ENCODE data around the gene DEPDC1B.
"Not testable (repeated sequence)": the region's sequence is repeated elsewhere in the genome, so short reads cannot be mapped to it uniquely, and the experiment has no call there.

DEPDC1B gene

GRCh38 chr5:60636644-60637043, 63.3 kb downstream of the DEPDC1B start:
- no peak overlapping the region for H3K4me3 Mint-ChIP-seq
- H3K4me1 Mint-ChIP-seq: no peaks in the 10 kb centered on the region
- peaks cover 0 to 8% of the 10 kb centered on the region in 2 donors for H3K9me3 Mint-ChIP-seq
- DNase-seq (no peak), ATAC-seq (no peak)
- no peak overlapping the region for H3K27ac Mint-ChIP-seq
- H3K27me3 Mint-ChIP-seq: no peaks in the 10 kb centered on the region

DNA sequence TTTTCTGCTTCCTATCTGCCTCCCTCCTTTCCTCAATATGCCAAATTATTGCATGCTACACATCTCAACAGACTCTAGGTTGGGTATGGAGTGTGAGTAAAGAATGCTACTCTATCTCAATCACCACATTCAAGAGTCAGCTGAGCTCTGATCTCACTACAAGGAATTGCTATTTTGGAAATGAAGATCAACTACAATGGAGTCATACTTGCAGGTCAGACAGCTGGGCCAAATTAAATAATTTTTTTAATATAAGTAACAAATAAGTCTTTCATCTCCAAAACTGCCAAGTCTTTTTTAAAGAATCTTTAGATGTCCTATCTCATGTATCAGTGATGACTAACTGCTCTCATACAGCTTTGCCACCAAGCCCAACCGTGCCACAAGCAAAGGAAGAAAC, 64.0 kb downstream of the DEPDC1B start:
- no peak for ATAC-seq
- DNase-seq: no peak
- Mint-ChIP-seq H3K27me3 (no peaks in the 10 kb centered on the region), H3K9me3 (peaks cover 0 to 8% of the 10 kb centered on the region in 2 donors), H3K4me1 (no peaks in the 10 kb centered on the region), H3K4me3 (no peak overlapping the region), H3K27ac (no peak overlapping the region)

GRCh38 chr5:60634051-60634450, 65.9 kb downstream of the DEPDC1B start:
- Mint-ChIP-seq H3K27me3 (no peaks in the 10 kb centered on the region), H3K4me3 (no peak overlapping the region), H3K9me3 (peaks cover 0 to 8% of the 10 kb centered on the region in 2 donors), H3K4me1 (no peaks in the 10 kb centered on the region), H3K27ac (no peak overlapping the region)
- DNase-seq: no peak
- no peak for ATAC-seq

DNA sequence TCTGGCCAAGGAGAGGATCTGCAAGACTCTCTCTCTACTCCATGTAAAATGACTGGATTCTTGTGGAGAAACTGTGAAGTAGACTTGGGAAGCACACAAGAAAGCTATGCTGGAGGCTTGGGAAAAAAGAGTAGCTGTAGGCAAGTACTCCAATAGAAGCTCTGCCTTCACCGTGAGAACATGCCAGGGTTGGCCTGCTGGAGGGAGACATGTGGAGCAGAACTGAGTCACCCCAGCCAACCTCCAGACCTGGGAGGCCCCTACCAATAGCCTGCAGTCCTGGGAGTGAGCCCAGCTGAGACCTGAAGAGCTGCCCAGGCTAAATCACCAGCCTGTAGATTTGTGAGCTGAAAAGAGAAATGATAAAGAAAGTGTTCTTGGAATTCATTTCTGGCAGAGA, 66.6 kb downstream of the DEPDC1B start:
- DNase-seq: no peak
- no peak for ATAC-seq
- no peaks in the 10 kb centered on the region for H3K4me1 Mint-ChIP-seq
- H3K27me3 Mint-ChIP-seq: no peaks in the 10 kb centered on the region
- H3K4me3 Mint-ChIP-seq: no peak overlapping the region
- H3K27ac Mint-ChIP-seq: no peak overlapping the region
- peaks cover 0 to 8% of the 10 kb centered on the region in 2 donors for H3K9me3 Mint-ChIP-seq

GRCh38 chr5:60632153-60632552, 67.8 kb downstream of the DEPDC1B start:
- ATAC-seq (no peak), DNase-seq (no peak)
- Mint-ChIP-seq H3K27ac (no peak overlapping the region), H3K4me3 (no peak overlapping the region), H3K4me1 (no peaks in the 10 kb centered on the region), H3K9me3 (peaks cover 0 to 2% of the 10 kb centered on the region in 2 donors), H3K27me3 (no peaks in the 10 kb centered on the region)

- ATAC-seq (no peak), DNase-seq (no peak)
- Mint-ChIP-seq H3K27ac (no peak overlapping the region), H3K9me3 (peaks cover 0 to 5% of the 10 kb centered on the region in 2 donors), H3K4me1 (no peaks in the 10 kb centered on the region), H3K27me3 (no peaks in the 10 kb centered on the region), H3K4me3 (no peak overlapping the region)
These were observed 69.1 kb downstream of the DEPDC1B start for GRCh38 chr5:60630836-60631235.

DNA sequence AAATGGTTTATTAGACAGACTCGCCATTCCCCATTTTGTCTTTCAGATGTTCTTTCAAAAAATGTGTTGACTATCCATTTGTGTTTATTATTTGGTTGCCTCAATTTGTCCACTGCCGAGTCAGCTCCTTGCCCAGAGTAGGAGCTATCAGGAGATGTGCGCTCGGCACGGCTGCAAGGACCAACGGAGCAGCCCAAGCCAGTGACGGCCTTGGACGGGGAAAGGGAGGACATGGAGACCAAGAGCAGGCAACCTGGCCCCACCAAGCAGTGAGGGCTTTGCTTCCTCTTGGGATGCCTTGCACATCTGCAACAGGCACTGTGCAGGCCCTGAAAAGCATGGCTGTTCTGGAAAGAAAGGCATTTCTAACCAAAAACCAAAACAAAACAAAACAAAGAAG, 69.8 kb downstream of the DEPDC1B start:
- Mint-ChIP-seq H3K27ac (no peak overlapping the region), H3K27me3 (no peaks in the 10 kb centered on the region), H3K4me1 (no peaks in the 10 kb centered on the region), H3K4me3 (no peak overlapping the region), H3K9me3 (peaks cover 0 to 8% of the 10 kb centered on the region in 2 donors)
- no peak for ATAC-seq
- DNase-seq: no peak

DNA sequence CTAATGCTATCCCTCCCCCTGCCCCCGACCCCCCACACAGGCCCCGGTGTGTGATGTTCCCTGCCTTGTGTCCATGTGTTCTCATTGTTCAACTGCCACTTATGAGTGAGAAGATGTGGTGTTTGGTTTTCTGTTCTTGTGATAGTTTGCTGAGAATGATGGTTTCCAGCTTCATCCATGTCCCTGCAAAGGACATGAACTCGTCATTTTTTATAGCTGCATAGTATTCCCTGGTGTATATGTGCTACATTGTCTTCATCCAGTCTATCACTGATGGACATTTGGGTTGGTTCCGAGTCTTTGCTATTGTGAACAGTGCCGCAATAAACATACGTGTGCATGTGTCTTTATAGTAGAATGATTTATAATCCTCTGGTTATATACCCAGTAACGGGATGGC, 75.1 kb downstream of the DEPDC1B start:
- H3K27me3 Mint-ChIP-seq, H3K4me3 Mint-ChIP-seq, H3K27ac Mint-ChIP-seq, ATAC-seq, H3K4me1 Mint-ChIP-seq, H3K9me3 Mint-ChIP-seq, DNase-seq: not testable (repeated sequence)

- H3K27me3 Mint-ChIP-seq, H3K4me1 Mint-ChIP-seq, DNase-seq, H3K4me3 Mint-ChIP-seq, ATAC-seq, H3K27ac Mint-ChIP-seq: not testable (repeated sequence)
- H3K9me3 Mint-ChIP-seq: peaks cover 0 to 14% of the 10 kb centered on the region in 2 donors
These were observed 79.2 kb downstream of the DEPDC1B start for GRCh38 chr5:60620752-60621151.

- Mint-ChIP-seq H3K4me3 (no peak overlapping the region), H3K27ac (no peak overlapping the region), H3K9me3 (peaks cover 0 to 12% of the 10 kb centered on the region in 2 donors), H3K27me3 (no peaks in the 10 kb centered on the region), H3K4me1 (peaks cover 13% of the 10 kb centered on the region)
- DNase-seq: no peak
- ATAC-seq: no peak
These were observed 86.1 kb downstream of the DEPDC1B start for GRCh38 chr5:60613826-60614225.

DNA sequence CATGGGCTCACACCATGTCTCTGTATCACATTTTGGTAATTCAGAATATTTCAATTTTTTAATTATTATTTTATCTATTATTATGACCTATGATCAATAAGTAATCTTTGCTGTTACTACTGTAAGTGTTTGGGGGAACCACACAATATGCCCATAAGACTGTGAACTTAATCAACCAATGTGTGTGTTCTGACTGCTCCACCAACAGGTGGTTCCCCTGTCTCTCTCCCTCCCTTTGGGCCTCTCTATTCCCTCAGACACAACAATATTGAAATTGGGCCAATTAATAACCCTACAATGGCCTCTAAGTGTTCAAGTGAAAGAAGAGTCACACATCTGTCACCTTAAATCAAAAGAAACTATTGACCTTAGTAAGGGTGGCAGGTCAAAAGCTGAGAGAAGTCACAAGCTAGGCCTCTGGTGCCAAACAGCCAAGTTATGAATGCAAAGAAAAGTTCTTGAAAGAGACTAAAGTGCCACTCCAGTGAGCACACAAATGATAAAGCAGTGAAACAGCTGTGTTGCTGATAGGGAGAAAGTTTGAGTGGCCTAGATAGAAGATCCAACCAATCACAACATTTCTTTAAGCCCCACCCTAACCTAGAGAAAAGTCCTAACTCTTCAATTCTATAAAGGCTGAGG, 88.7 kb downstream of the DEPDC1B start:
- H3K9me3 Mint-ChIP-seq: no peaks in the 10 kb centered on the region
- no peak for ATAC-seq
- no peak overlapping the region for H3K4me3 Mint-ChIP-seq
- peaks cover 13% of the 10 kb centered on the region for H3K4me1 Mint-ChIP-seq
- no peak for DNase-seq
- no peak overlapping the region for H3K27ac Mint-ChIP-seq
- no peaks in the 10 kb centered on the region for H3K27me3 Mint-ChIP-seq

- no peak for ATAC-seq
These were observed 95.2 kb downstream of the DEPDC1B start for GRCh38 chr5:60604771-60605170.

GRCh38 chr5:60598424-60598823, 101.5 kb downstream of the DEPDC1B start:
- DNase-seq: no peak
- ATAC-seq: no peak
- Mint-ChIP-seq H3K4me3 (no peak overlapping the region), H3K27ac (peak overlapping the region in 1 of 2 donors; percentile 4), H3K9me3 (no peaks in the 10 kb centered on the region), H3K4me1 (peaks cover 13% of the 10 kb centered on the region), H3K27me3 (no peaks in the 10 kb centered on the region)

More at GRCh38 chr5:60604771-60605170, 95.2 kb downstream of the DEPDC1B start:
- Mint-ChIP-seq H3K4me3 (no peak overlapping the region), H3K27ac (no peak overlapping the region), H3K9me3 (no peaks in the 10 kb centered on the region), H3K4me1 (no peaks in the 10 kb centered on the region), H3K27me3 (no peaks in the 10 kb centered on the region)
- no peak for DNase-seq

DNA sequence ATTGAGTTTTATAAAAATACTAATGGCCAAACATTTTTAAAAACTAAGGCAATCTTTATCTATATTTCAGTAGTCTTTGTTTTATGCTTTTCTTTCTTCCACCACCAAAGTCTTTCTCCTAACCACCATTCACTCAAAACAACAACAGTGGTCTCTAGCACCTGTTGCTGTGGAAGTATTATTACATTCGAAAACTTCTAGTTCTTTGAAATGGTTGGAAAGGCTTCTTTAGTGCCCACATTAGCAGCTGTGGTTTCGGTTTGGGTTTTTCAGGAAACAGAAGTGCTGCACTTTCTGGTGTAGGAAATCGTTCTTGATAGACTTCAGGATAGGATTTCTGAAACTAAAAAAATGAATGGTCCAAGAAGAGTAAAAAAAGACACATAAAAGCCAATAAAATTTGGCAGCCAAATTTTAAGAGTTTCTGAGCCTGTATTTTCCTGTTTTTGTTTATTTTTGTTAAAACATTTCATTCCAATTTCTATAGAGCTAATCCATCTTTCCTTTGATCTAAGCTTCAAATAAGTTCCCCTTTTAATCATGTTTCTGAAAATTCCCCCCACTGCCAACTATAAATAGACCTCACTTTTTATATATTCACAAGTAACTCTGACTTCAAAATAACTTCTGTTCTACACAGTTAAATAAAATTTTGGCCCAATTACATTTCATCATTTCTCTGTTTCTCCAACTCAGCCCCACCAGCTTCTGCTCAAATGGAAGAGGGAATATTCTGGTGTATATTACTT, 102.2 kb downstream of the DEPDC1B start:
- Mint-ChIP-seq H3K27me3 (no peaks in the 10 kb centered on the region), H3K27ac (peak overlapping the region in 1 of 2 donors; percentile 4), H3K4me1 (peaks cover 13% of the 10 kb centered on the region), H3K4me3 (peak overlapping the region in 1 of 2 donors; percentile 4), H3K9me3 (no peaks in the 10 kb centered on the region)
- ATAC-seq: peak; percentile 80
- DNase-seq: peak in 1 of 2 donors; percentile 19

GRCh38 chr5:60594715-60595477, 105.1 kb downstream of the DEPDC1B start:
- no peaks in the 10 kb centered on the region for H3K9me3 Mint-ChIP-seq

DNA sequence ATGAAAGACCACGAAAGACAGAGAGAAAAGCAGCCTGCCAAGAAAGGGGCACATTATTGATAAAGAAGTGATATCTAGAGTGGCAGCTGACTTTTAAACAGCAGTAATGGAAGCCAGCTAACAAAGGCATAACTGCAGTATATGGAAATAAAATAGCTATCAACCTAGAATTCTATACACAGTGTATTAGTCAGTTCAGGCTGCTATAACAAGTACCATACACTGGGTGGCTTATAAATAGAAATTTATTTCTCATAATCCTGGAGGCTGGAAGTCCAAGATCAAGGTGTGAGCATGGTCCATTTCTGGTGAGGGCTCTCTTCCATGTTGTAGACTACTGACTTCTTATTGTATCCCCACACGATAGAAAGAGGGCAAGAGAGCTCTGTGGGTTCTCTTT, 109.8 kb downstream of the DEPDC1B start:
- Mint-ChIP-seq H3K4me3 (no peak overlapping the region), H3K4me1 (no peaks in the 10 kb centered on the region), H3K27ac (no peak overlapping the region), H3K9me3 (no peaks in the 10 kb centered on the region), H3K27me3 (no peaks in the 10 kb centered on the region)
- ATAC-seq (no peak), DNase-seq (no peak)

More at GRCh38 chr5:60594715-60595477, 105.1 kb downstream of the DEPDC1B start:
- DNase-seq: no peak
- no peak for ATAC-seq
- Mint-ChIP-seq H3K4me3 (no peak overlapping the region), H3K27ac (no peak overlapping the region), H3K27me3 (no peaks in the 10 kb centered on the region), H3K4me1 (peaks cover 13% of the 10 kb centered on the region)

All from stimulated activated naive CD8-positive, alpha-beta T cell treated with anti-CD3 and anti-CD28 coated beads, Interleukin-15, amount 100 ng/mL, for 72 hours (primary cell).